Calu3 (cell line): Measurements from ENCODE around the gene RAP1GAP2. TPM values are rescaled to one million over a fixed set of nuclear protein-coding genes. Genes with fewer than 3 reads are reported as not detected.

Experiments
- BruUV-seq: library from RNA; stranded (reverse); fragments of 400-500 nt; replicated peaks from 2 replicates; lab custom pipeline; 2021; lab: Mats Ljungman, UMichigan
- CTCF ChIA-PET: fragments of 300-600 bp; sonication (Branson Sonifier 250); formaldehyde crosslinking; loops from one replicate; lab custom pipeline; 2022; ENCODE audit warnings: antibody characterized with exemption; lab: Charles Lee
- DNase-seq: peaks from one replicate; pipeline ENCODE4 v3.0.0; 2022
- H3K27ac Mint-ChIP-seq: one replicate; pipeline ENCODE4 v1.8.0; 2022; ENCODE audit warnings: mixed read lengths; ENCODE audit not compliant: unreplicated experiment
- H3K27me3 Mint-ChIP-seq: one replicate; pipeline ENCODE4 v1.8.0; 2022; ENCODE audit warnings: mixed read lengths; ENCODE audit not compliant: unreplicated experiment
- H3K36me3 Mint-ChIP-seq: one replicate; pipeline ENCODE4 v1.8.0; 2022; ENCODE audit warnings: mild to moderate bottlenecking, moderate library complexity, mixed read lengths; ENCODE audit not compliant: insufficient read depth, unreplicated experiment
- H3K4me1 Mint-ChIP-seq: one replicate; pipeline ENCODE4 v1.8.0; 2022; ENCODE audit warnings: mild to moderate bottlenecking, low read depth, mixed read lengths; ENCODE audit not compliant: unreplicated experiment
- H3K4me3 Mint-ChIP-seq: one replicate; pipeline ENCODE4 v1.8.0; 2022; ENCODE audit warnings: mild to moderate bottlenecking, low read depth, moderate library complexity, mixed read lengths; ENCODE audit not compliant: unreplicated experiment
- H3K9me3 Mint-ChIP-seq: one replicate; pipeline ENCODE4 v1.8.0; 2022; ENCODE audit warnings: low read depth, mixed read lengths; ENCODE audit not compliant: unreplicated experiment
- CTCF ChIP-seq: fragments of 200-600 bp; IDR thresholded peaks from one replicate; pipeline ENCODE4 v1.8.0; 2022; ENCODE audit warnings: antibody characterized with exemption; ENCODE audit not compliant: unreplicated experiment
- intact Hi-C: fragments of 100-400 bp; cut with micrococcal nuclease; formaldehyde crosslinking; loops from one replicate; pipeline ENCODE4 v1.10.0; 2022; ENCODE audit not compliant: unreplicated experiment
- total RNA-seq: library from RNA; stranded (reverse); gene quantifications from 2 replicates; pipeline ENCODE4 v1.2.3, GENCODE V29; 2022

RAP1GAP2 gene
- total RNA-seq, 1 experiment from 2014 or later: 38.4 TPM

DNA sequence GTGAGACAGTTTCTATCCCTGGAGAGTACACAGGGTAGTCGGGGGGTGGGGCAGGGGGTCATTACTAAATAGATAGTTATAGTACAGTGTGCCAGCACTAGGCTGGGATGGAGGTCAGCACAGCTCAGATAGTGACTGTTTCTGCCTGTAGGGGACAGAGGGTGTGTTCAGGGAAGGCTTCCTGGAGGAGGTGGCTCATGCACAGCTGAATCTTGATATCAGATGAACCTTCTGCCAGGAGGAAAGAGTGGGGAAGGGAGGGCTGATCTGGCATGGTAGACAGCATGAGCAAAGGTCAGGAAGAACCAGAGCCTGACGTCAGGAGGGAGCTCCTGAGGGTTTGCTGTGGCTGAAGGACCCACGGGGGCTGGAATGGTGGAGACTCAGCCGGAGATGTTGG, 210.6 kb downstream of the RAP1GAP2 start:
- no peaks in the 10 kb centered on the region for H3K27me3 Mint-ChIP-seq
- intact Hi-C loops: no loop called here
- peaks cover 27% of the 10 kb centered on the region for H3K36me3 Mint-ChIP-seq
- no peaks in the 10 kb centered on the region for H3K9me3 Mint-ChIP-seq
- peak overlapping the region; percentile 23 for H3K27ac Mint-ChIP-seq
- H3K4me1 Mint-ChIP-seq: peaks cover 27% of the 10 kb centered on the region
- no peak for DNase-seq
- no TSS peak for BruUV-seq
- CTCF ChIA-PET: no interaction called here
- TF ChIP-seq CTCF: no peak
- H3K4me3 Mint-ChIP-seq: no peak overlapping the region

- CTCF ChIA-PET: no interaction called here
- intact Hi-C loops: no loop called here
- H3K4me1 Mint-ChIP-seq: peaks cover 20% of the 10 kb centered on the region
Observed at GRCh38 chr17:3007651-3008121, 211.4 kb downstream of the RAP1GAP2 start.

GRCh38 chr17:3008336-3009288, 212.4 kb downstream of the RAP1GAP2 start:
- H3K9me3 Mint-ChIP-seq: no peaks in the 10 kb centered on the region
- H3K36me3 Mint-ChIP-seq: peaks cover 29% of the 10 kb centered on the region
- no TSS peak for BruUV-seq
- CTCF ChIA-PET: interaction anchor here (0.6 kb wide), 1 partner anchor 673 kb away, joined by 3 read pairs; no protein-coding TSS in a partner anchor
- intact Hi-C loops: no loop called here
- no peak for TF ChIP-seq CTCF
- no peak overlapping the region for H3K4me3 Mint-ChIP-seq
- DNase-seq: no peak
- no peak overlapping the region for H3K27ac Mint-ChIP-seq
- H3K27me3 Mint-ChIP-seq: no peaks in the 10 kb centered on the region
- H3K4me1 Mint-ChIP-seq: peaks cover 11% of the 10 kb centered on the region

More at GRCh38 chr17:3007651-3008121, 211.4 kb downstream of the RAP1GAP2 start:
- peaks cover 29% of the 10 kb centered on the region for H3K36me3 Mint-ChIP-seq
- no peaks in the 10 kb centered on the region for H3K27me3 Mint-ChIP-seq
- H3K9me3 Mint-ChIP-seq: no peaks in the 10 kb centered on the region
- no TSS peak for BruUV-seq
- no peak for TF ChIP-seq CTCF
- no peak for DNase-seq
- H3K27ac Mint-ChIP-seq: no peak overlapping the region
- H3K4me3 Mint-ChIP-seq: no peak overlapping the region

DNA sequence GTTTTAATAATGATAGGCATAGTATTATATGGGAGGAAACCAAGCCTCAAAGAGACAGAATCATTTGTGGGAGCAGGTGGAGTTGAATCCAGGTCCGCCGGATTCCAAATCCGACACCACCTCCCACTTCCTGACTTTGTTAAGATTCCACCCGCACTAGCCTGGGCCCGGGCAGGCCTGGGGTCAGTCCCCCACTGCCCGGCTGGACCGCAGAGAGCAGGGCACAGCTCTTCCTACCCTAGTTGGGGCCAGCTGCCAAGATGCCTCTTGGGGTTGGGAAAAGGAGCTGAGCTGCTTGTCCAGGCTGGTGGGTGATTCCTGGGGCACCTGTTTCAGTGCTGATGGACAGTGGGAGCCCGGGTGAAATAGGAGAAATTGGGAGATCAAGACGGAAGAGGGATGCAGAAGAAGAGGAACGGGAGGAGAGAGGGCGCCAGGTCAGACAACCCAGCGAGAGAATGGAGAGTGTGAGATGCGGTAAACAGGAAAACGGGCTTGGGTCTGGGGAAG, 213.2 kb downstream of the RAP1GAP2 start:
- peaks cover 21% of the 10 kb centered on the region for H3K36me3 Mint-ChIP-seq

More for the DNA sequence above, 213.2 kb downstream of the RAP1GAP2 start:
- Mint-ChIP-seq H3K4me1 (peaks cover 9% of the 10 kb centered on the region), H3K27ac (no peak overlapping the region), H3K9me3 (no peaks in the 10 kb centered on the region), H3K27me3 (no peaks in the 10 kb centered on the region), H3K4me3 (no peak overlapping the region)
- intact Hi-C loops: no loop called here
- BruUV-seq: no TSS peak
- TF ChIP-seq CTCF: no peak
- CTCF ChIA-PET: no interaction called here
- DNase-seq: no peak
